ENCODE data around the gene SLIT1.

Gene SLIT1

DNA sequence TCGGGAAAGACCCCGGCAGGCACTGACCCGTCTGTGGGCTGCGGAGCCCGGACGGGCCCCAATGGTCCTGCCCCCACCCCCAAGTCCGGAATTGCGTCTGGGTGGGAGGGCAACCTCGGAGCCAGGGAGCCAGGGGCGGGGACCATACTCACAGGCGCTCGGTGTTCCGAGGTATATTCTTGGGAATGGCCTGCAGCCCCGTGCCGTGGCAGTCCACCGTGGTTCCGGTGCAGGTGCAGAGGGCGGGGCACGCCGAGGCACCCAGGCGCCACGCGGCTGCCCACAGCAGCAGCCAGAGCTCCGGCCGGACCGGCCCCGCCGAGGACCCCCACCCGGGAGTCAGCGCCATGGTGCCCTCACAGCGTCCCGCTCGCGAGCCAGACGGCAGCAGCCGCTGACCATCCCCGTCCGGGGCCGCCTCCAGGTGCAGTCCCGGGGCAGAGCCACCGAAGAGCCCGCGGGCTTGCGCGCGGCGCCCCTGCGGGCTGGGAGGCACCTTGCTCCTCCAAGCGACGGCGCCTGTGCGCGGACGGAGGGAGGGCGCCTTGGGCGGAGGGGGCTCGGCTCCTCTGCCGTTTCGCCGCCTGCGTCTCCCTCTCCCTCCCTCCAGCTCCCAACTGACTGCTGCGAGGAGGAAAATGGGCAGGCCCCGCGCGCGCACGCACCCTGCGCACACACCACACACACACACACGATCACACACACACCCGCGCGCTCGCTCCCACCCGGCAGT lies at the start of gene SLIT1:
Gene SLIT1, minus strand, starts transcription at position 634 of the 733 bp plus-strand sequence. Its CDS starts 285 bp downstream, at position 349.
- DNase-seq (ENCODE audit: low spot score) = no peak

GRCh38 chr10:97235353-97235752 lies 49.6 kb upstream of the SLIT1 start:
- DNase-seq (ENCODE audit: low spot score) = no peak

DNA sequence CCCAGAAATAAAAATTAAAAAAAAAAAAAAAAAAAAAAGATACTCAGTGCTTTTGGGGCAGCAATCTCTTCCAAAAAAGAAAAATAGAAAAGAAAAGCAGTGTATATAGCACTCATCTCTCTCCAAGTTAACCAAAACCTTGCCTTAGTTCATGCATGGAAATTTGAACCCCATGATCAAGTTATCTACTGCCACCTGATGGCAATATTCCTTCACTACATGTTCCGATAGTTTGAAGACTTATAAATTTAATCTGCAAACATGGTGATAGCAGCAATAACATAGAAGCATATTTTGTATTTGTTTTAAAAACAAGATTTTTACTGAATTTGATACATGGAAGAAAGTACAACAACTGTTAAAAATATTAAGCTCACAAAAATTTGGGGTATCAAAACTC lies 48.6 kb upstream of the SLIT1 start:
- DNase-seq (ENCODE audit: low spot score) = peak; percentile 31

- no peak for DNase-seq (ENCODE audit: low spot score)
These were observed 44.4 kb upstream of the SLIT1 start for GRCh38 chr10:97230146-97230545.

GRCh38 chr10:97229322-97230015 lies 43.7 kb upstream of the SLIT1 start:
- no peak for DNase-seq (ENCODE audit: low spot score)

DNA sequence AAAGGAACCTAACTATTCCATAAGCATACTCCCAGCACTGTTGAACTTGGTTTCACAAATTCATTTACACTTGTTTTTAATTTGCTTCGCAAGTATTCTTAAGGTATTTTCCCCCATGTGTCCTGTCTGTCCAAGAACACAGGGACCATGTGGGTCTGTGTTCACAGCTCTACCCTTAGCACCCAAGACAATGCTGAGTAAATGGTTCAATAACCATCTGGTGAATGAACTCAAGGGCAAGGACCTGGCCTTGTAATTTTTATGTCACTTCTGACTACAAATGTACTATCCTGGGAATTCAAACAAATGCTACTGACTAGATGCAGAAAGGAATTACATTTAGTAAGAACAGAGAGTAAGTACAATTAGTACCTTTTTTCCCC lies 43.0 kb upstream of the SLIT1 start:
- DNase-seq (ENCODE audit: low spot score) = no peak

GRCh38 chr10:97228130-97228774 lies 42.5 kb upstream of the SLIT1 start:
- DNase-seq (ENCODE audit: low spot score) = no peak

- DNase-seq (ENCODE audit: low spot score) = no peak
These were observed 40.6 kb upstream of the SLIT1 start for GRCh38 chr10:97226398-97226797.

- DNase-seq (ENCODE audit: low spot score) = no peak
These were observed 39.0 kb upstream of the SLIT1 start for GRCh38 chr10:97224483-97225435.

DNA sequence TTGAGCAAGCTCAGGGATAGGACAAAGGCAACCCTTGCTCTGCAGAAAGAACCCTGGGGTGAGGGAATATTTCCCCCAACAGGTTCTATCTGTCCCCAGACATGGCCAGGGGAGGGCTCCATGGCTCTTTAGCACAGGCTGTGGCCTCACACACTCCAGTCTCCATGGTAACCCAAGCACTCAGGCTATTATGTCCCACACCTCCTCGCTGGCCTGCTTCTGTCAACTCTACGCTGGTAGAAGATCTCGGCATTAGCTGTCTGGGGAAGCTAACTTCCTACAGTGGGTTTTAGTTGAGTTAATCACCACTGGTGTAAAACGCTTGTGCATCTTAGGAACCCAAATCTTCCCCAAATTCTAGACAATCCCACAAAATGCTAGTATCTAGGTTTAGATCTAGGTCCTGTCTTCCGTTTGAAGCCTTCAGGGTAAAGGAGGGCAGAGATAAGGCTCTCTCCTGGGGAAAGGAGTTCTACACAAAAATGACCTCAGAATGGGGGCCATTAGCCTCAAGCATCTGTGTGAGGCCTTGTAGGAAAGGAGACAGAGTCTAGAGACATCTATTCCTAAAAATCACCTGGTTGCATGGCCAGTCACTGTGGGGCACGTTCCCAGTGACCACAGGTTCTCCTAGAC lies 36.7 kb upstream of the SLIT1 start:
- no peak for DNase-seq (ENCODE audit: low spot score)

DNA sequence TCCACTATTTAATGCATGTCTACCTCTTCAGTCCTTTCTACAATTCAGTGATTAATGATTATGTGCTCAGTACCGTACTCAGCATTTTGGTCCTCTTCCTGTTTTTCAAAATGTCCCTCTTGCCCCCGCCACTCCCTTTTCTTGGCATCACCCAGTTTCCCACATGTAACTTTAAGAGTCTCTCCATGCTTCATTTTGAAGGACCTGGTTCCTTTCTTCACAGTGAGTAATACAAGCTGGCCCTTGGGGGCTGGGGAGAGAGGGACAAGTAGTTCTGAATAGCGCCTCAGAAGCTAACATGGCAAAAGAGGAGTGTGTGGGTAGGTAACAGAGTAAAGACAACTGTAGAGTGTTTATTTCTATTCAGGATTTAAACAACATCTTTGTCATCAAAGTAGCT lies 34.6 kb upstream of the SLIT1 start:
- DNase-seq (ENCODE audit: low spot score) = no peak

DNA sequence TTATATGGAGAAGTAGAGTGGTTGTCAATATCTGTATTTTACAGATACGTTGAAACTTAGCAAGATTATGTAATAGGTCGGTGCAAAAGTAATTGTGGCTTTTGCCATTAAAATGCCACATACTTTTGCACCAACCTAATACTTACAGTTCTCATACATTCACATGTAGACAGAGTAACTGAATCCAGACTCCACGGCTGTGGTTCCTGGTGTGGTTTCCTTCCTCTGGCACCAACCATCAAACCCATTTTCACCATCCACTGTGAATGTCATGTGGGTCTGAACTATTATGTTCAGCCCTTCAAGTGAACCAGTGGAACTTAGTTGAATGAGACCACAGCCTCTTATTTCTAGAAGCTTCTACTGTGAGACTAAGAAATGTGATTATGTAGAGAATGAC lies 31.5 kb upstream of the SLIT1 start:
- no peak for DNase-seq (ENCODE audit: low spot score)

GRCh38 chr10:97215619-97216260 lies 30.0 kb upstream of the SLIT1 start:
- no peak for DNase-seq (ENCODE audit: low spot score)

- DNase-seq (ENCODE audit: low spot score) = no peak
These were observed 27.7 kb upstream of the SLIT1 start for GRCh38 chr10:97213431-97213830.

DNA sequence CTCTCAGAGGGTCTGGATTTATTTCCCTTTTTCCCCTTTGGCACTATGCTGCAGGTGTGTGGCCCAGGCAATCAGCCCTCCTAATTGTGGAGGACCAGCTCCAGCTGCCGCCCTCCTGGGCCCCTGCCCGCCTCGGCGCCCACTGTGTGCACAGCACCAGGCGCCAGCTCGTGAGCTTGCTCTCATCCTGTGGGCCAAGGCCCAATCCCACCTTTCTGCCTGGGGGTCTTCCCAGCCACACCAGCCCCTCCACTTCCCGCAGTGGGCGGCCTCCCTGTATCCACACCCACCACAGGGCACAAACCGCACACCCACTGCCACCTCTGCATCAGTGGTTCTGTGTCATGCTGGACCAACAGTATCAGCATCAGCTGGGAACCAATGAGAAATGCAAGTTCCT lies 25.5 kb upstream of the SLIT1 start:
- DNase-seq (ENCODE audit: low spot score) = no peak

- DNase-seq (ENCODE audit: low spot score) = peak; percentile 60
These were observed 24.8 kb upstream of the SLIT1 start for GRCh38 chr10:97210543-97210960.

- no peak for DNase-seq (ENCODE audit: low spot score)
These were observed 22.1 kb upstream of the SLIT1 start for GRCh38 chr10:97207756-97208346.

GRCh38 chr10:97207131-97207530 lies 21.4 kb upstream of the SLIT1 start:
- no peak for DNase-seq (ENCODE audit: low spot score)

DNA sequence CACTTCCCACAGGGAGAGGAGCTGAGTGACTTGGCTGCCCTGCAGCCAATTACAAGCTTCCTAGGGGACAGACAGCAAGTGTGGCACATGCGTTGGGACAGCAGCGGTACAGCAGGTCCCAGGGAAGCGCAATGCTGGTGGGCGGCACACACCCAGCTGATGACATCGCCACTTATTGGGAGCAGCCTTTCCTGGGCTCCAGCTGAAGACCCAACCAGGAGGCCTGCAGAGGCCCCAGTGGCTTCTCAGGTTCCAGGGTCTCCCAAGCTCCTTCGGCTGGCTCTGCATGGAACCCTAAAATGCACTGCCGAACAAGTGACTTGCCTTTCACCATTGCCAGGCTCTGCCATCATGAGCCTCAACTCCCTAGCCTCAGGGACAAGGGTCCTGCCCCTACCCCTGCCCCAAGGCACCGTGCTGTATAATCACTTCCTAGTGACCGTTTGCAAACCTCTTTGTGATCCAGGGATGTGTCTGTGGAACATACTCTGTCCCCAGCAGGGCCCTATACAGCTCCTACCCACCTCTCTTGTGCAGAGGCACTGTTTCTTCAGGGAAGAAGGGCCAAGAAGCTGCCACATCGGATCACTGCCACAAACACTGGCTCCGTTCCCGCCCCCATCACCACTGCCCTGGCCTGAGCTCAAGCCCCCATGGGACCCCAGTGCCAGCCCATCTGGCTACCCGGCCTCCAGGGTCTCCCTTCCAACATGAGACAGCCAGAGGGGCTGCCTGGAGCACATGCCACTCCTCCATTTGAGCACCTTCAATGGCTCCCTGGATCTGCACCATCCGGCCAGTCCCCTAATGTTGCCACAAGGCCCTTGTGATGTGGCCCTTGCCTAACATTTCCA lies 19.3 kb upstream of the SLIT1 start:
- no peak for DNase-seq (ENCODE audit: low spot score)

DNA sequence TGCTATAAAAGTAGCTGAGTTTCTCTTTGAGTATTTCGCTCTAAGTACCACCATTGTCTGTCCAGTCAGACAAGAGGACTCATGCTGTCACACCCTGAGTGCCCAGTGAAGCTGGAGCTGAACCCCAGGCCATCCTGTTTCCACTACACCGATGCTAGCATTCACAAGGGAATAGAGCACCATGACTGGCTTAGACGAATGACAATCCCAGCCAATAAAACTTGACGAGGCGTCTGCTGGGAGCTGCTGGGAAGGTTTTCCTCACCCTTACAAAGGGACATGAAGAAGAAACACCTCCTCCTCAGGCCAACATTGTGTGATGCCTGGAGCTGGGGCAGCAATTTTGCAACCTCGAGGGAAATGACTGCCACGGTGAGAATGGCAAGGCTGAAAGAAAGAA lies 17.5 kb upstream of the SLIT1 start:
- DNase-seq (ENCODE audit: low spot score) = no peak
